ENCODE data around the gene TMEM63B. TPM values are rescaled to one million over a fixed set of nuclear protein-coding genes. Genes with fewer than 3 reads are reported as not detected.

TMEM63B gene
- total and polyA plus RNA-seq, 2 experiments from 2014 or later = 51.7 to 52.4 TPM

DNA sequence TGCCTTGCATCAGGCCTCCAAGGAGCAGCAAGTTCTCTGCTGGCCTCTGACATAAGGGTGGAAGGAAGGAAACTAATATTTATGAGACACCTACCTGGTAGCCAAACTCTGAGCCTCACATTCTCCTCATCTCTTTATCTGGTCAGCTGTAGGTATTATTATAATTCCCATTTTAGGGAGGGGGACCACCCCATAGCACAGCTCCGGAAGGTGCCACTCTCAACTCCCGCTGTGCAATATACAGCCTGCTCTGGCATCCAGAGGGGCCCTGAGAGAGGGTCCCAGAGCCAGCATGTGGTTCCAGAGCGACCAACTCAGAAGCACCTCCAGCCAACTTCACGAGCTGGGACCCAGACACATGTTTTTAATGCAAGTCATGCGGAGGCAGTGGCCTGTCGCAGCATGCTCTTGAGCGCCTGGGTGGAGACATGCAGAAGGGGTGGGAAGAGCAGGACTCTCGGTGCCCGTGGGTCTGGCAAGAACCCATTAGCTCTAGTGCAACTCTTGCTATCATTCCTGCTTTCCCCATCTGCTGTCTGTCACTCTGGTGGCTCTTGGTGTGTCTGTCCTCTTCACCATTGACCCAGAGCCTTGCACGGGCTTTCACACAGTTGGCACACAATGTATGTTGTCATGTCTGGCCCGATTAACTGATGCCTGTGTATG, 74.4 kb downstream of the TMEM63B start:
- Histone ChIP-seq H3K27me3 (no peaks in the 10 kb centered on the region), H3K4me3 (no peak overlapping the region), H3K27ac (no peak overlapping the region), H3K4me1 (ENCODE audit: low read depth) (peaks cover 2% of the 10 kb centered on the region), H3K9me3 (ENCODE audit: low read depth) (no peaks in the 10 kb centered on the region), H3K36me3 (no peaks in the 10 kb centered on the region)
- TF ChIP-seq, protein P1, sequence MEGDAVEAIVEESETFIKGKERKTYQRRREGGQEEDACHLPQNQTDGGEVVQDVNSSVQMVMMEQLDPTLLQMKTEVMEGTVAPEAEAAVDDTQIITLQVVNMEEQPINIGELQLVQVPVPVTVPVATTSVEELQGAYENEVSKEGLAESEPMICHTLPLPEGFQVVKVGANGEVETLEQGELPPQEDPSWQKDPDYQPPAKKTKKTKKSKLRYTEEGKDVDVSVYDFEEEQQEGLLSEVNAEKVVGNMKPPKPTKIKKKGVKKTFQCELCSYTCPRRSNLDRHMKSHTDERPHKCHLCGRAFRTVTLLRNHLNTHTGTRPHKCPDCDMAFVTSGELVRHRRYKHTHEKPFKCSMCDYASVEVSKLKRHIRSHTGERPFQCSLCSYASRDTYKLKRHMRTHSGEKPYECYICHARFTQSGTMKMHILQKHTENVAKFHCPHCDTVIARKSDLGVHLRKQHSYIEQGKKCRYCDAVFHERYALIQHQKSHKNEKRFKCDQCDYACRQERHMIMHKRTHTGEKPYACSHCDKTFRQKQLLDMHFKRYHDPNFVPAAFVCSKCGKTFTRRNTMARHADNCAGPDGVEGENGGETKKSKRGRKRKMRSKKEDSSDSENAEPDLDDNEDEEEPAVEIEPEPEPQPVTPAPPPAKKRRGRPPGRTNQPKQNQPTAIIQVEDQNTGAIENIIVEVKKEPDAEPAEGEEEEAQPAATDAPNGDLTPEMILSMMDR (IDR thresholded peaks at IDR 0.05; ENCODE audit: low read depth, low read length) = no peak
- DNase-seq (ENCODE audit: low read depth in 1 of 2, low spot score in 1 of 2) = no peak

DNA sequence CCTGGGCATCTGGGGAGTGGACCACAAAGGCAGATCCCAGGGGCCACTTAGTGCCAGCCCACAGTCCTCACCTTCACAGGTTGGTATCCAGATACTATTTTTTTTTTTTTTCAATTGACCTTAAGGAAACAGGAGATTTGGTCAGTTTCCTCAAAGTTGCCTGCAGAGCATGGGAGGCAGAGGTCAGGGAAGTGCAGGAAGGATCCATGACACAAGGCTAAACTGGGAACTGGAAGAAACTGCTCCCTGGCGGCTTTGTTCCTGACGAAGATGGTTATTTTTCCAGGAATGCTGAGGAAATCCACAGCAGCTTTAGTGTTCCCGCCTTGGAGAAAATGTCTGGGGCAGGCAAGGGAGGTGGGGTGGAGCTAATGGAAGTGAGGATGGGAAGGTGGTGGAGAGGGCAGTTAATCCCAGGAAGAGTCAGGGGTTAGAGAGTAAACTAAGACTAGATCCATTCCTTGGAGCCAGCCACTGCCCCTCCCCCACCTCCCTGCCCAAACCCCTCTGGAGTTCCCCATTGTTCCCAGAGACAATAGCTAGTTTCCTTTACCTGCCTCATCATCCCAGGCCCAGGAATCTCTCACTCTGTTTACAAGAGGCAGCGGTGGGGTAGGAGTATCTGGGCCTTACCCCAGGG, 75.1 kb downstream of the TMEM63B start:
- Histone ChIP-seq H3K4me3 (no peak overlapping the region), H3K9me3 (ENCODE audit: low read depth) (no peaks in the 10 kb centered on the region), H3K27me3 (no peaks in the 10 kb centered on the region), H3K4me1 (ENCODE audit: low read depth) (peaks cover 5% of the 10 kb centered on the region), H3K36me3 (no peaks in the 10 kb centered on the region), H3K27ac (no peak overlapping the region)
- TF ChIP-seq, protein P1 (IDR thresholded peaks at IDR 0.05; ENCODE audit: low read depth, low read length) = no peak
- DNase-seq (ENCODE audit: low read depth in 1 of 2, low spot score in 1 of 2) = no peak

DNA sequence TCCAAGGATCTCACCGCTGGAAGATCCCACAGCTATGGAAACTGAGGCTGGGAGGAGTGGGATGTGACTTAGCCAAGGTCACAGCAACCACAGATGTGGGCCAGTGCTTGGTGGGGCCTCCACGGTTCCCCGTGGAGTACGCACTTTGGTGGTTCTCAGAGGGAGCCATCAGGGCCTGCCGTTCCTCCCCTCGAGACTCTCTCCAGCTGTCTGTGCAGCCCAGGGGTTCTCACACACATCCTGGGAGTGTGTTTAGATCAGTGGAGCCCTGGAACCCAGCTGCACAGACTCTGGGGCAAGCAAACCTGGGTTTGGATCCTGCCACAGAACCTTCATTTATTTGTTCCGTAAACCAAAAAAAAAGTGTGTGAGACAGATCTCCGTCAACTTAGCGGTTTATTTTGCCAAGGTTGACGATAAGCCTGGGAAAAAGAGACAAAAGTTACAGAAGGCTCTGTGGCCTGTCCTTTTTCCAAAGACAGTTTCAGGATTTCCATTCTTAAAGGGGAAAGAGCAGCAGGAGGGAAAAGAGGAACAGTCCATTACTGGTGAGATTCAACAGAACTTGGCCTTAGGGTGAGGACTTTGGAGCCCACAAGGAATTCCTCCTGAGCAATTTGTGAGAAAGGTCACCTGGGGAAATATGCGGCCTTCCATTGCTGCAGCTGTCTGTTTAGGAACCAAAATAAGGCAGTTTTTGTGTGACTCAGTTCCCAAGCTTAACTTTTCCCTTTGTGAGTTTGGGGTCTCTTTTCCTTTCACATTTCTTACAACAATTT, 75.8 kb downstream of the TMEM63B start:
- peaks cover 5% of the 10 kb centered on the region for H3K4me1 ChIP-seq (ENCODE audit: low read depth)
- DNase-seq (ENCODE audit: low read depth in 1 of 2, low spot score in 1 of 2) = no peak
- TF ChIP-seq, protein P1 (IDR thresholded peaks at IDR 0.05; ENCODE audit: low read depth, low read length) = no peak
- no peaks in the 10 kb centered on the region for H3K27me3 ChIP-seq
- no peaks in the 10 kb centered on the region for H3K9me3 ChIP-seq (ENCODE audit: low read depth)
- no peaks in the 10 kb centered on the region for H3K36me3 ChIP-seq
- no peak overlapping the region for H3K27ac ChIP-seq
- H3K4me3 ChIP-seq = no peak overlapping the region

DNA sequence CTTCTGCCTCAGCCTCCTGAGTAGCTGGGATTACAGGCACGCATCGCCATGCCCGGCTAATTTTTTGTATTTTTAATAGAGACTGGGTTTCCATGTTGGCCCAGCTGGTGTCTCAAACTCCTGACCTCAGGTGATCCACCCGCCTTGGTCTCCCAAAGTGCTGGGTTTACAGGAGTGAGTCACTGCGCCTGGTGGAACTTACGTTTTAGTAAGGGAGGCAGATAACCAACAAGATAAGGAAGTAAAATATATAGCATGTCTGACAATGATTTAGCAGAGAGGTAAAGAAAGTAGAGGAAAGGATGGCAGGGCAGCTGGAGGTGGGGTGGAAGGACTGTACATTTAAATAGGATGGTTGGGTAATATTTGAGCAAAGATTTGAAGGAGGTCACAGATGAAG, 76.6 kb downstream of the TMEM63B start:
- Histone ChIP-seq H3K36me3 (no peaks in the 10 kb centered on the region), H3K9me3 (ENCODE audit: low read depth) (no peaks in the 10 kb centered on the region), H3K27ac (no peak overlapping the region), H3K4me3 (no peak overlapping the region), H3K4me1 (ENCODE audit: low read depth) (peaks cover 5% of the 10 kb centered on the region), H3K27me3 (no peaks in the 10 kb centered on the region)
- no peak for DNase-seq (ENCODE audit: low read depth in 1 of 2, low spot score in 1 of 2)
- TF ChIP-seq, protein P1 (IDR thresholded peaks at IDR 0.05; ENCODE audit: low read depth, low read length) = no peak

Other genes starting within 250 kb of the TMEM63B start
- 66.4 and 78.8 TPM in 2 replicates for gene MRPL14, start 102 bp upstream of the TMEM63B start, total RNA-seq
- gene MRPL14, start 102 bp upstream of the TMEM63B start, polyA plus RNA-seq = 130 and 165 TPM in 2 replicates
- gene CAPN11, start 31.3 kb downstream of the TMEM63B start, total RNA-seq = not detected in 2 replicates
- gene CAPN11, start 31.3 kb downstream of the TMEM63B start, polyA plus RNA-seq = not detected in 2 replicates
- gene MYMX, start 89.4 kb downstream of the TMEM63B start, total RNA-seq = 0.21 TPM in 1 of 2 replicates, not detected in the other
- 0.55 and 1.0 TPM in 2 replicates for gene MYMX, start 89.4 kb downstream of the TMEM63B start, polyA plus RNA-seq
- 62.7 and 64.9 TPM in 2 replicates for gene SLC29A1, start 96.0 kb downstream of the TMEM63B start, total RNA-seq
- gene SLC29A1, start 96.0 kb downstream of the TMEM63B start, polyA plus RNA-seq = 85.4 and 88.7 TPM in 2 replicates
- gene HSP90AB1, start 119.5 kb downstream of the TMEM63B start, total RNA-seq = 865 and 876 TPM in 2 replicates
- 665 and 702 TPM in 2 replicates for gene HSP90AB1, start 119.5 kb downstream of the TMEM63B start, polyA plus RNA-seq
- gene SLC35B2, start 130.0 kb downstream of the TMEM63B start, total RNA-seq = 34.3 and 50.5 TPM in 2 replicates
- gene SLC35B2, start 130.0 kb downstream of the TMEM63B start, polyA plus RNA-seq = 44.4 and 63.3 TPM in 2 replicates
- 23.8 and 34.2 TPM in 2 replicates for gene NFKBIE, start 138.0 kb downstream of the TMEM63B start, total RNA-seq
- 8.2 and 12.5 TPM in 2 replicates for gene NFKBIE, start 138.0 kb downstream of the TMEM63B start, polyA plus RNA-seq
- 0.21 and 0.39 TPM in 2 replicates for gene TMEM151B, start 142.9 kb downstream of the TMEM63B start, total RNA-seq
- 0.29 and 0.77 TPM in 2 replicates for gene TMEM151B, start 142.9 kb downstream of the TMEM63B start, polyA plus RNA-seq
- gene AARS2, start 185.8 kb downstream of the TMEM63B start, total RNA-seq = 20.9 and 26.7 TPM in 2 replicates
- gene AARS2, start 185.8 kb downstream of the TMEM63B start, polyA plus RNA-seq = 17.3 and 22.9 TPM in 2 replicates
- gene SPATS1, start 215.1 kb downstream of the TMEM63B start, total RNA-seq = 0.63 TPM in 1 of 2 replicates, not detected in the other
- gene SPATS1, start 215.1 kb downstream of the TMEM63B start, polyA plus RNA-seq = not detected in 2 replicates